Liver (tissue), 3 donors: ENCODE measurements around the gene SIRPA.

Source experiments
- FOXA1 ChIP-seq: IDR thresholded peaks from 2 replicates; pipeline ENCODE4 v1.6.1; 2016; ENCODE audit warnings: antibody characterized with exemption
- FOXA2 ChIP-seq: IDR thresholded peaks from 2 replicates; pipeline ENCODE4 v1.6.1; 2016; ENCODE audit warnings: antibody characterized with exemption
- JUND ChIP-seq, 2 donors: IDR thresholded peaks; 2 replicates each; pipeline ENCODE4 v1.6.1; 2016; ENCODE audit warnings: antibody characterized with exemption in 2 of 2
- RAD21 ChIP-seq, 2 donors: IDR thresholded peaks; 2 replicates each; pipeline ENCODE4 v1.6.1; 2016; ENCODE audit warnings: antibody characterized with exemption in 2 of 2, mild to moderate bottlenecking in 2 of 2
- RXRA ChIP-seq, 2 donors: IDR thresholded peaks; 2 replicates each; pipeline ENCODE4 v1.6.1; 2017 to 2018; ENCODE audit warnings: antibody characterized with exemption in 2 of 2, mild to moderate bottlenecking in 1 of 2
- SP1 ChIP-seq: IDR thresholded peaks from 2 replicates; pipeline ENCODE4 v1.6.1; 2018; ENCODE audit warnings: antibody characterized with exemption, mild to moderate bottlenecking
- YY1 ChIP-seq: IDR thresholded peaks from 2 replicates; pipeline ENCODE4 v1.6.1; 2016; ENCODE audit warnings: antibody characterized with exemption, mild to moderate bottlenecking
- TF ChIP-seq, protein P1 (sequence below): fragments of 150-350 bp; IDR thresholded peaks from 2 replicates; pipeline ENCODE4 v1.5.1; 2017; ENCODE audit warnings: improper control_type of control experiment, low read depth, low read length; ENCODE audit not compliant: missing input control
- TF ChIP-seq, protein P2 (sequence below): IDR thresholded peaks from 2 replicates; pipeline ENCODE4 v1.6.1; 2016; ENCODE audit warnings: antibody characterized with exemption
- TF ChIP-seq, protein P3 (sequence below): IDR thresholded peaks from 2 replicates; pipeline ENCODE4 v1.6.1; 2016; ENCODE audit warnings: antibody characterized with exemption
- TF ChIP-seq, protein P4 (sequence below): IDR thresholded peaks from 2 replicates; pipeline ENCODE4 v1.6.1; 2016; ENCODE audit warnings: antibody characterized with exemption
- TF ChIP-seq, protein P5 (sequence below): IDR thresholded peaks from 2 replicates; pipeline ENCODE4 v1.6.1; 2016; ENCODE audit warnings: antibody characterized with exemption, mild to moderate bottlenecking
- donor health status: healthy.
- donor health status: healthy.

DNA sequence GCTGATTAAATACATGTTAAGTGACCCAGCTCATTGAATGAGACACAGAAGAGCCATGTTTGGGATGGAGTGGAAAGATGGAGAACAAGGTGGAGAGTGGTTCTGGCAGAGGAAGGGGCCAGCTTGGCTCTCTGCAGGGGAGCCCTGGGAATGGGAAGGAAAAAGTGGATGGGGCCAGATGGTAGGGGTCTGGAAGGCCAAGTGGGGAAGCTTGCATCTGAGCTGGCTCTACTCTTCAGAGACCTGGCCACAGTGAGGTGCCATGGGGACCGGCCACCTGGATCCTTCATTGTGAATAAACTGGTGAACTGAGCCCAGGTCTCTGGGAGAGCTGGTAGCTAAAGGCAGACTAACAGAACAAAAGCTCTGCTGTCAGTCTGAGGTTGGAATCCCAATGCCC is 48.9 kb upstream of the SIRPA start:
- TF ChIP-seq JUND (IDR thresholded peaks at IDR 0.05) (no peak), RAD21 (IDR thresholded peaks at IDR 0.05) (no peak), RXRA (IDR thresholded peaks at IDR 0.05) (no peak), SP1 (no peak), YY1 (no peak), FOXA2 (no peak), FOXA1 (no peak)
- TF ChIP-seq, protein P1, sequence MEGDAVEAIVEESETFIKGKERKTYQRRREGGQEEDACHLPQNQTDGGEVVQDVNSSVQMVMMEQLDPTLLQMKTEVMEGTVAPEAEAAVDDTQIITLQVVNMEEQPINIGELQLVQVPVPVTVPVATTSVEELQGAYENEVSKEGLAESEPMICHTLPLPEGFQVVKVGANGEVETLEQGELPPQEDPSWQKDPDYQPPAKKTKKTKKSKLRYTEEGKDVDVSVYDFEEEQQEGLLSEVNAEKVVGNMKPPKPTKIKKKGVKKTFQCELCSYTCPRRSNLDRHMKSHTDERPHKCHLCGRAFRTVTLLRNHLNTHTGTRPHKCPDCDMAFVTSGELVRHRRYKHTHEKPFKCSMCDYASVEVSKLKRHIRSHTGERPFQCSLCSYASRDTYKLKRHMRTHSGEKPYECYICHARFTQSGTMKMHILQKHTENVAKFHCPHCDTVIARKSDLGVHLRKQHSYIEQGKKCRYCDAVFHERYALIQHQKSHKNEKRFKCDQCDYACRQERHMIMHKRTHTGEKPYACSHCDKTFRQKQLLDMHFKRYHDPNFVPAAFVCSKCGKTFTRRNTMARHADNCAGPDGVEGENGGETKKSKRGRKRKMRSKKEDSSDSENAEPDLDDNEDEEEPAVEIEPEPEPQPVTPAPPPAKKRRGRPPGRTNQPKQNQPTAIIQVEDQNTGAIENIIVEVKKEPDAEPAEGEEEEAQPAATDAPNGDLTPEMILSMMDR: no peak
- TF ChIP-seq, protein P2, sequence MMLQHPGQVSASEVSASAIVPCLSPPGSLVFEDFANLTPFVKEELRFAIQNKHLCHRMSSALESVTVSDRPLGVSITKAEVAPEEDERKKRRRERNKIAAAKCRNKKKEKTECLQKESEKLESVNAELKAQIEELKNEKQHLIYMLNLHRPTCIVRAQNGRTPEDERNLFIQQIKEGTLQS: no peak
- TF ChIP-seq, protein P3, sequence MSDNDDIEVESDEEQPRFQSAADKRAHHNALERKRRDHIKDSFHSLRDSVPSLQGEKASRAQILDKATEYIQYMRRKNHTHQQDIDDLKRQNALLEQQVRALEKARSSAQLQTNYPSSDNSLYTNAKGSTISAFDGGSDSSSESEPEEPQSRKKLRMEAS: no peak
- TF ChIP-seq, protein P4, sequence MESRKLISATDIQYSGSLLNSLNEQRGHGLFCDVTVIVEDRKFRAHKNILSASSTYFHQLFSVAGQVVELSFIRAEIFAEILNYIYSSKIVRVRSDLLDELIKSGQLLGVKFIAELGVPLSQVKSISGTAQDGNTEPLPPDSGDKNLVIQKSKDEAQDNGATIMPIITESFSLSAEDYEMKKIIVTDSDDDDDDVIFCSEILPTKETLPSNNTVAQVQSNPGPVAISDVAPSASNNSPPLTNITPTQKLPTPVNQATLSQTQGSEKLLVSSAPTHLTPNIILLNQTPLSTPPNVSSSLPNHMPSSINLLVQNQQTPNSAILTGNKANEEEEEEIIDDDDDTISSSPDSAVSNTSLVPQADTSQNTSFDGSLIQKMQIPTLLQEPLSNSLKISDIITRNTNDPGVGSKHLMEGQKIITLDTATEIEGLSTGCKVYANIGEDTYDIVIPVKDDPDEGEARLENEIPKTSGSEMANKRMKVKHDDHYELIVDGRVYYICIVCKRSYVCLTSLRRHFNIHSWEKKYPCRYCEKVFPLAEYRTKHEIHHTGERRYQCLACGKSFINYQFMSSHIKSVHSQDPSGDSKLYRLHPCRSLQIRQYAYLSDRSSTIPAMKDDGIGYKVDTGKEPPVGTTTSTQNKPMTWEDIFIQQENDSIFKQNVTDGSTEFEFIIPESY: no peak
- TF ChIP-seq, protein P5, sequence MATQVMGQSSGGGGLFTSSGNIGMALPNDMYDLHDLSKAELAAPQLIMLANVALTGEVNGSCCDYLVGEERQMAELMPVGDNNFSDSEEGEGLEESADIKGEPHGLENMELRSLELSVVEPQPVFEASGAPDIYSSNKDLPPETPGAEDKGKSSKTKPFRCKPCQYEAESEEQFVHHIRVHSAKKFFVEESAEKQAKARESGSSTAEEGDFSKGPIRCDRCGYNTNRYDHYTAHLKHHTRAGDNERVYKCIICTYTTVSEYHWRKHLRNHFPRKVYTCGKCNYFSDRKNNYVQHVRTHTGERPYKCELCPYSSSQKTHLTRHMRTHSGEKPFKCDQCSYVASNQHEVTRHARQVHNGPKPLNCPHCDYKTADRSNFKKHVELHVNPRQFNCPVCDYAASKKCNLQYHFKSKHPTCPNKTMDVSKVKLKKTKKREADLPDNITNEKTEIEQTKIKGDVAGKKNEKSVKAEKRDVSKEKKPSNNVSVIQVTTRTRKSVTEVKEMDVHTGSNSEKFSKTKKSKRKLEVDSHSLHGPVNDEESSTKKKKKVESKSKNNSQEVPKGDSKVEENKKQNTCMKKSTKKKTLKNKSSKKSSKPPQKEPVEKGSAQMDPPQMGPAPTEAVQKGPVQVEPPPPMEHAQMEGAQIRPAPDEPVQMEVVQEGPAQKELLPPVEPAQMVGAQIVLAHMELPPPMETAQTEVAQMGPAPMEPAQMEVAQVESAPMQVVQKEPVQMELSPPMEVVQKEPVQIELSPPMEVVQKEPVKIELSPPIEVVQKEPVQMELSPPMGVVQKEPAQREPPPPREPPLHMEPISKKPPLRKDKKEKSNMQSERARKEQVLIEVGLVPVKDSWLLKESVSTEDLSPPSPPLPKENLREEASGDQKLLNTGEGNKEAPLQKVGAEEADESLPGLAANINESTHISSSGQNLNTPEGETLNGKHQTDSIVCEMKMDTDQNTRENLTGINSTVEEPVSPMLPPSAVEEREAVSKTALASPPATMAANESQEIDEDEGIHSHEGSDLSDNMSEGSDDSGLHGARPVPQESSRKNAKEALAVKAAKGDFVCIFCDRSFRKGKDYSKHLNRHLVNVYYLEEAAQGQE: no peak
